Spleen (tissue), 11 donors: ENCODE data around the gene ITPKB. TPM values are rescaled to one million over a fixed set of nuclear protein-coding genes. Genes with fewer than 3 reads are reported as not detected.

Experiments
- DNase-seq: peaks from one replicate; pipeline ENCODE4 v3.0.0-alpha.2; 2020
- H3K27ac ChIP-seq, 8 donors: fragments of 200-600 bp; sonication (generic) in 7 of 8; 1 replicate in 4 of 8; 2 replicates in 4 of 8; pipeline versions ENCODE4 v1.5.0 to v1.8.0; 2016 to 2021; ENCODE audit warnings: inconsistent platforms in 4 of 8, mild to moderate bottlenecking in 4 of 8, moderate library complexity in 1 of 8
- H3K27me3 ChIP-seq, 7 donors: fragments of 200-600 bp; sonication (generic) in 6 of 7; replicated peaks in 1 of 7; 1 replicate in 4 of 7; 2 replicates in 3 of 7; pipeline versions ENCODE4 v1.5.0 to v1.8.0; 2016 to 2021; ENCODE audit warnings: inconsistent platforms in 3 of 7, mild to moderate bottlenecking in 1 of 7
- H3K36me3 ChIP-seq, 6 donors: fragments of 200-600 bp; sonication (generic) in 5 of 6; 1 replicate in 4 of 6; 2 replicates in 2 of 6; pipeline versions ENCODE4 v1.5.0 to v1.8.0; 2016 to 2021; ENCODE audit warnings: inconsistent platforms in 2 of 6
- H3K4me1 ChIP-seq, 6 donors: fragments of 200-600 bp; sonication (generic) in 5 of 6; 1 replicate in 3 of 6; 2 replicates in 3 of 6; pipeline versions ENCODE4 v1.5.0 to v1.8.0; 2016 to 2021; ENCODE audit warnings: inconsistent platforms in 3 of 6
- H3K4me3 ChIP-seq, 8 donors: fragments of 200-600 bp; sonication (generic) in 7 of 8; 1 replicate in 4 of 8; 2 replicates in 4 of 8; pipeline versions ENCODE4 v1.5.0 to v1.8.0; 2016 to 2021; ENCODE audit warnings: inconsistent platforms in 4 of 8, mild to moderate bottlenecking in 4 of 8, moderate library complexity in 2 of 8
- H3K9me3 ChIP-seq, 8 donors: fragments of 200-600 bp; sonication (generic) in 7 of 8; 1 replicate in 4 of 8; 2 replicates in 4 of 8; pipeline versions ENCODE4 v1.5.0 to v1.8.0; 2016 to 2021; ENCODE audit warnings: inconsistent platforms in 4 of 8
- POLR2A ChIP-seq, 3 donors: fragments of 450-650 bp; IDR thresholded peaks; one replicate each; pipeline ENCODE4 v1.5.1; 2017; ENCODE audit warnings: antibody characterized with exemption in 3 of 3, mild to moderate bottlenecking in 1 of 3
- POLR2AphosphoS5 ChIP-seq, 3 donors: sonication (generic); formaldehyde crosslinking; IDR thresholded peaks; one replicate each; pipeline ENCODE4 v1.5.1; 2017; ENCODE audit warnings: antibody characterized with exemption in 3 of 3
- WGBS, 5 donors: extraction: QIAGEN DNeasy Blood & Tissue Kit in 3 of 5; methylation state at CpG; one replicate each; pipeline versions ENCODE4 v1.1.5 to v1.1.7; 2013 to 2018; 5-methylcytosine and 5-hydroxymethylcytosine counted together
- intact Hi-C: fragments of 100-400 bp; cut with DNase I; formaldehyde crosslinking; loops from one replicate; pipeline ENCODE4 v1.15.0; 2023; ENCODE audit warnings: low total_unique reads
- polyA plus RNA-seq, 3 donors: library from polyadenylated mRNA; stranded (reverse); fragments of 200-250 nt; gene quantifications; one replicate each; pipeline ENCODE4 v1.2.1, GENCODE V29; 2013
- total RNA-seq, 7 donors: library from RNA; depleted of rRNA in 3 of 7; stranded (reverse); fragments of >200 nt in 3 of 7; fragmentation: NEBNext Ultra II Directional in 4 of 7; extraction: Animal tissue kit (Norgen Biotek cat#: 25700) in 4 of 7; gene quantifications; one replicate each; pipeline versions ENCODE4 v1.1.0 to v1.2.1, GENCODE V29; 2016 to 2021
- TF ChIP-seq, protein P1 (sequence below), 11 experiments: fragments of 200-600 bp in 7 of 11; fragments of 450-650 bp in 4 of 11; sonication (generic) in 4 of 11; IDR thresholded peaks in 8 of 11; conservative IDR thresholded peaks in 3 of 11; 1 replicate in 7 of 11; 2 replicates in 4 of 11; pipeline versions ENCODE4 v1.4.0 to v1.8.0; 2016 to 2021; ENCODE audit warnings: antibody characterized with exemption in 11 of 11, inconsistent platforms in 4 of 11, mild to moderate bottlenecking in 1 of 11
- donor health status: healthy with polysubstance abuse.
- donor health status: DM: no; HTN: no; CAD: no; lungs with moderate emphysema.
- donor health status: DM: no; HTN: no; CAD: no.
- donor health status: Bipolar disorder and iron deficiency.
- donor health status: healthy.
- donor health status: DM: no; HTN: no; CAD: no.
- donor health status: DM: yes; HTN: yes; CAD: no.

Gene ITPKB
- total and polyA plus RNA-seq, 10 donors = 8.5 to 74.6 (median 59.6) TPM

GRCh38 chr1:226651732-226652105 lies 87.4 kb downstream of the ITPKB start:
- Histone ChIP-seq H3K9me3 (no peaks in the 10 kb centered on the region), H3K4me3 (no peak overlapping the region), H3K36me3 (peaks cover 0 to 38% (median 23%) of the 10 kb centered on the region in 6 donors), H3K27me3 (no peaks in the 10 kb centered on the region), H3K27ac (no peak overlapping the region), H3K4me1 (peaks cover 0 to 12% (median 4%) of the 10 kb centered on the region in 6 donors)
- WGBS, 5 donors = 67 to 82% (median 76%) methylated on average over 4 of the region's 4 CpGs
- peak; percentile 58 for DNase-seq
- intact Hi-C loops = loop anchor here (10.0 kb wide), 1 partner anchor 83 kb away; the partner anchor contains the start of gene ITPKB
- TF ChIP-seq POLR2A (IDR thresholded peaks at IDR 0.05) (no peak), POLR2AphosphoS5 (IDR thresholded peaks at IDR 0.05) (no peak)
- TF ChIP-seq, protein P1, sequence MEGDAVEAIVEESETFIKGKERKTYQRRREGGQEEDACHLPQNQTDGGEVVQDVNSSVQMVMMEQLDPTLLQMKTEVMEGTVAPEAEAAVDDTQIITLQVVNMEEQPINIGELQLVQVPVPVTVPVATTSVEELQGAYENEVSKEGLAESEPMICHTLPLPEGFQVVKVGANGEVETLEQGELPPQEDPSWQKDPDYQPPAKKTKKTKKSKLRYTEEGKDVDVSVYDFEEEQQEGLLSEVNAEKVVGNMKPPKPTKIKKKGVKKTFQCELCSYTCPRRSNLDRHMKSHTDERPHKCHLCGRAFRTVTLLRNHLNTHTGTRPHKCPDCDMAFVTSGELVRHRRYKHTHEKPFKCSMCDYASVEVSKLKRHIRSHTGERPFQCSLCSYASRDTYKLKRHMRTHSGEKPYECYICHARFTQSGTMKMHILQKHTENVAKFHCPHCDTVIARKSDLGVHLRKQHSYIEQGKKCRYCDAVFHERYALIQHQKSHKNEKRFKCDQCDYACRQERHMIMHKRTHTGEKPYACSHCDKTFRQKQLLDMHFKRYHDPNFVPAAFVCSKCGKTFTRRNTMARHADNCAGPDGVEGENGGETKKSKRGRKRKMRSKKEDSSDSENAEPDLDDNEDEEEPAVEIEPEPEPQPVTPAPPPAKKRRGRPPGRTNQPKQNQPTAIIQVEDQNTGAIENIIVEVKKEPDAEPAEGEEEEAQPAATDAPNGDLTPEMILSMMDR (IDR thresholded peaks at IDR 0.05 in 8 of 11, conservative IDR thresholded peaks at IDR 0.05 in 3 of 11) = no peak

GRCh38 chr1:226651041-226651731 lies 87.9 kb downstream of the ITPKB start:
- intact Hi-C loops = loop anchor here (10.0 kb wide), 1 partner anchor 84 kb away; the partner anchor contains the start of gene ITPKB

GRCh38 chr1:226650236-226650841 lies 88.7 kb downstream of the ITPKB start:
- Histone ChIP-seq H3K9me3 (no peaks in the 10 kb centered on the region), H3K36me3 (peaks cover 0 to 42% (median 34%) of the 10 kb centered on the region in 6 donors), H3K4me1 (peaks cover 0 to 26% (median 13%) of the 10 kb centered on the region in 6 donors), H3K27ac (peak overlapping the region in 1 of 8 donors; percentile 25), H3K4me3 (no peak overlapping the region), H3K27me3 (no peaks in the 10 kb centered on the region)
- 76 to 85% (median 78%) methylated on average over 10 to 11 of the region's 11 CpGs for whole genome bisulfite sequencing, 5 donors
- TF ChIP-seq, protein P1 (IDR thresholded peaks at IDR 0.05 in 8 of 11, conservative IDR thresholded peaks at IDR 0.05 in 3 of 11) = no peak
- TF ChIP-seq POLR2AphosphoS5 (IDR thresholded peaks at IDR 0.05) = peak in 2 of 3 donors; percentile 4 to 25
- peak; percentile 71 for DNase-seq
- intact Hi-C loops = loop anchor here (10.0 kb wide), 1 partner anchor 84 kb away; the partner anchor contains the start of gene ITPKB

More at GRCh38 chr1:226651041-226651731, 87.9 kb downstream of the ITPKB start:
- Histone ChIP-seq H3K9me3 (no peaks in the 10 kb centered on the region), H3K4me3 (no peak overlapping the region), H3K4me1 (peaks cover 0 to 18% (median 7%) of the 10 kb centered on the region in 6 donors), H3K27me3 (no peaks in the 10 kb centered on the region), H3K27ac (peak overlapping the region in 1 of 8 donors; percentile 25), H3K36me3 (peaks cover 0 to 38% (median 29%) of the 10 kb centered on the region in 6 donors)
- WGBS, 5 donors = 86 to 93% (median 90%) methylated on average over 12 of the region's 12 CpGs
- peak; percentile 73 for DNase-seq
- TF ChIP-seq, protein P1 (IDR thresholded peaks at IDR 0.05 in 8 of 11, conservative IDR thresholded peaks at IDR 0.05 in 3 of 11) = no peak
- TF ChIP-seq POLR2AphosphoS5 (IDR thresholded peaks at IDR 0.05) (no peak), POLR2A (IDR thresholded peaks at IDR 0.05) (no peak)

- intact Hi-C loops = loop anchor here (10.0 kb wide), 1 partner anchor 85 kb away; the partner anchor contains the start of gene ITPKB
- DNase-seq = peak; percentile 71
- Histone ChIP-seq H3K36me3 (peaks cover 0 to 48% (median 34%) of the 10 kb centered on the region in 6 donors), H3K27ac (peak overlapping the region in 1 of 8 donors; percentile 25), H3K4me1 (peaks cover 6 to 32% (median 17%) of the 10 kb centered on the region in 6 donors), H3K9me3 (no peaks in the 10 kb centered on the region), H3K27me3 (no peaks in the 10 kb centered on the region), H3K4me3 (no peak overlapping the region)
- WGBS, 5 donors = 64 to 76% (median 74%) methylated on average over 7 of the region's 7 CpGs
- TF ChIP-seq, protein P1 (IDR thresholded peaks at IDR 0.05 in 8 of 11, conservative IDR thresholded peaks at IDR 0.05 in 3 of 11) = peak in 4 of 11 experiments; percentile 21 to 38 (median 34)
- TF ChIP-seq POLR2A (IDR thresholded peaks at IDR 0.05) = no peak
Observed at GRCh38 chr1:226649780-226650179, 89.3 kb downstream of the ITPKB start.
